K562 (cell line): ENCODE data around the gene ENTPD6. TPM values are rescaled to one million over a fixed set of nuclear protein-coding genes. Genes with fewer than 3 reads are reported as not detected.
A peak's percentile ranks its signal among the peaks of the same experiment; 100 is the strongest.

Source experiments
- ATAC-seq: fragments of 200-7000 bp; cut with Tn5 transposase; 3 replicates; pipeline ENCODE4 v1.9.1; 2020; ENCODE audit warnings: moderate library complexity
- BruUV-seq: library from RNA; stranded (reverse); fragments of 400-500 nt; replicated peaks from 2 replicates; lab custom pipeline; 2021; lab: Mats Ljungman, UMichigan
- CTCF ChIA-PET: fragments of 300-600 bp; formaldehyde crosslinking; extraction: SDS; loops from one replicate; lab custom pipeline; 2021; ENCODE audit warnings: low intra/inter-chr PET ratio; lab: Yijun Ruan, JAX
- POLR2A ChIA-PET: fragments of 300-600, 350-650 bp; sonication (Branson Sonifier 250); formaldehyde crosslinking; extraction: SDS; loops from one replicate; lab custom pipeline; 2021; ENCODE audit warnings: antibody characterized with exemption, inconsistent platforms; lab: Yijun Ruan, JAX
- DNase-seq, 4 experiments: peaks; one replicate each; pipeline versions ENCODE4 v3.0.0 to v3.0.0-alpha.2; 2011 to 2018; ENCODE audit warnings: low spot score in 3 of 4, mixed read lengths in 3 of 4; ENCODE audit errors: extremely low read depth in 1 of 4
- FAIRE-seq: peaks from 2 replicates; lab custom pipeline; 2011; peaks lifted over from hg19 to GRCh38; lab: Jason Lieb, UNC
- H2AFZ ChIP-seq: 2 replicates; pipeline ENCODE4 v1.6.0; 2011; ENCODE audit warnings: low read depth, low read length, control low read depth, inconsistent platforms
- H3K27ac ChIP-seq: fragments of 200-600 bp; 3 replicates; pipeline ENCODE4 v1.8.0; 2011; ENCODE audit warnings: low read depth, mild to moderate bottlenecking, control low read depth, inconsistent platforms, low read length, moderate library complexity, mixed read lengths; ENCODE audit errors: extremely low read depth
- H3K27me3 ChIP-seq, 2 experiments: fragments of 300-600 bp in 1 of 2; 2 replicates in 1 of 2; 3 replicates in 1 of 2; pipeline versions ENCODE4 v1.6.0 to v1.8.0; 2011; ENCODE audit warnings: inconsistent platforms in 2 of 2, low read length in 2 of 2, mild to moderate bottlenecking in 1 of 2, mixed read lengths in 1 of 2, moderate library complexity in 1 of 2; ENCODE audit not compliant: control insufficient read depth in 2 of 2, insufficient read depth in 2 of 2
- H3K36me3 ChIP-seq: fragments of 300-600 bp; 3 replicates; pipeline ENCODE4 v1.8.0; 2011; ENCODE audit warnings: mild to moderate bottlenecking, low read length, inconsistent platforms; ENCODE audit not compliant: control insufficient read depth, insufficient read depth
- H3K4me1 ChIP-seq, 2 experiments: fragments of 200-600 bp in 1 of 2; replicated peaks in 1 of 2; 2 replicates in 1 of 2; 3 replicates in 1 of 2; pipeline versions ENCODE4 v1.5.1 to v1.8.0; 2011; ENCODE audit warnings: inconsistent platforms in 2 of 2, low read length in 2 of 2, mild to moderate bottlenecking in 1 of 2, mixed read lengths in 1 of 2, moderate library complexity in 1 of 2; ENCODE audit not compliant: control insufficient read depth in 2 of 2, insufficient read depth in 2 of 2
- H3K4me2 ChIP-seq: 2 replicates; pipeline ENCODE4 v1.6.1; 2011; ENCODE audit warnings: low read length, control low read depth, inconsistent platforms, mixed read lengths; ENCODE audit not compliant: insufficient read depth
- H3K4me3 ChIP-seq: fragments of 200-600 bp; sonication (generic), shearing (Covaris generic); 2 replicates; pipeline ENCODE4 v1.5.1; 2016; ENCODE audit warnings: control low read depth, inconsistent platforms
- H3K79me2 ChIP-seq: fragments of 200-600 bp; 3 replicates; pipeline ENCODE4 v1.8.0; 2011; ENCODE audit warnings: low read length, inconsistent platforms; ENCODE audit not compliant: control insufficient read depth, insufficient read depth
- H3K9ac ChIP-seq, 2 experiments: 2 replicates each; pipeline versions ENCODE4 v1.6.0 to v1.6.1; 2011; ENCODE audit warnings: low read depth in 2 of 2, low read length in 2 of 2, control low read depth in 1 of 2, inconsistent platforms in 1 of 2, mild to moderate bottlenecking in 1 of 2, mixed read lengths in 1 of 2; ENCODE audit not compliant: insufficient read depth in 1 of 2
- H3K9me1 ChIP-seq: one replicate; pipeline ENCODE4 v1.6.0; 2011; ENCODE audit warnings: inconsistent platforms, mild to moderate bottlenecking, low read length, moderate library complexity; ENCODE audit not compliant: control insufficient read depth, insufficient read depth
- H3K9me3 ChIP-seq: replicated peaks from 2 replicates; pipeline ENCODE4 v1.5.1; 2011; ENCODE audit warnings: low read depth, low read length, inconsistent platforms; ENCODE audit not compliant: control insufficient read depth, insufficient read depth
- H4K20me1 ChIP-seq: replicated peaks from 2 replicates; pipeline ENCODE4 v1.6.1; 2011; ENCODE audit warnings: low read length, inconsistent platforms, mixed read lengths; ENCODE audit not compliant: control insufficient read depth, insufficient read depth
- ATF7 ChIP-seq: fragments of 450-650 bp; IDR thresholded peaks from 2 replicates; pipeline ENCODE4 v1.7.1; 2014; ENCODE audit warnings: mild to moderate bottlenecking, moderate library complexity
- MCM3 ChIP-seq: fragments of 450-650 bp; IDR thresholded peaks from 2 replicates; pipeline ENCODE4 v1.6.1; 2016
- PCBP2 ChIP-seq: fragments of 200-400 bp; formaldehyde crosslinking; IDR thresholded peaks from 2 replicates; pipeline ENCODE4 v1.6.1; 2018; ENCODE audit warnings: low read length, low read depth, mild to moderate bottlenecking, moderate library complexity; ENCODE audit not compliant: poor library complexity, severe bottlenecking
- ZBTB7A ChIP-seq: IDR thresholded peaks from 2 replicates; pipeline ENCODE4 v1.6.1; 2011; ENCODE audit warnings: low read depth, mild to moderate bottlenecking, low read length, moderate library complexity, borderline replicate concordance; ENCODE audit not compliant: control insufficient read depth
- ZNF121 ChIP-seq: sonication (generic); formaldehyde crosslinking; conservative IDR thresholded peaks from 2 replicates; pipeline ENCODE4 v1.8.0; 2022; ENCODE audit warnings: missing genetic modification reagents
- WGBS: fragments of 100-300 bp; shearing (Covaris generic); methylation state at CpG from one replicate; pipeline ENCODE4 v1.1.6; 2016; ENCODE audit warnings: low coverage, mixed read lengths; ENCODE audit not compliant: insufficient coverage; ENCODE audit errors: missing lambda C conversion rate; 5-methylcytosine and 5-hydroxymethylcytosine counted together
- in situ Hi-C: fragments of 300-500 bp; cut with MboI; formaldehyde crosslinking; loops from 4 replicates; pipeline ENCODE4 v1.15.0; 2018; ENCODE audit warnings: inconsistent platforms, mixed read lengths
- intact Hi-C: fragments of 100-400 bp; cut with micrococcal nuclease; formaldehyde crosslinking; loops from 2 replicates; pipeline ENCODE4 v1.14.2; 2022
- polyA plus RNA-seq, 8 experiments: library from polyadenylated mRNA; depleted of rRNA in 4 of 8; stranded (reverse) in 5 of 8; unstranded in 3 of 8; fragments of >200 nt; fragmentation: Nextera tagmentation in 2 of 8; fragmentation: Illumina TruSeq in 1 of 8; extraction: Ambion mirVana in 2 of 8; extraction: Trizol in 1 of 8; gene quantifications; 2 replicates each; pipeline versions ENCODE4 v1.2.1 to v1.2.3, GENCODE V29; 2011 to 2014; ENCODE audit warnings: inconsistent platforms in 1 of 8, missing spikeins in 1 of 8
- total RNA-seq, 7 experiments: library from RNA; depleted of rRNA in 6 of 7; stranded (reverse); fragments of >200 nt in 6 of 7; fragmentation: Illumina TruSeq in 2 of 7; extraction: Trizol in 2 of 7; gene quantifications; 2 replicates each; pipeline versions ENCODE4 v1.2.1 to v1.2.3, GENCODE V29; 2011 to 2021; ENCODE audit warnings: low replicate concordance in 1 of 7
- TF ChIP-seq, protein P1 (sequence below): fragments of 250-450 bp; sonication (Bioruptor Pico); IDR thresholded peaks from 2 replicates; pipeline ENCODE4 v1.8.0; 2022; ENCODE audit warnings: inconsistent platforms

ENTPD6 gene
- total and polyA plus RNA-seq, 9 of the 15 experiments (the other 6 are each of a cell fraction or from before 2014, with no cell fraction given): 0.82 to 36.8 (median 22.4) TPM

- Histone ChIP-seq H3K9me3 (no peaks in the 10 kb centered on the region), H2AFZ (no peak overlapping the region), H3K4me3 (no peak overlapping the region), H3K27ac (no peak overlapping the region), H3K4me2 (no peak overlapping the region), H3K27me3 (no peaks in the 10 kb centered on the region), H3K4me1 (no peaks in the 10 kb centered on the region; a peak in 2 of 5 replicates), H3K79me2 (no peaks in the 10 kb centered on the region), H3K9me1 (no peaks in the 10 kb centered on the region), H3K9ac (no peak overlapping the region; a peak in 1 of 4 replicates), H3K36me3 (peaks cover 41% of the 10 kb centered on the region; the same call in 2 of the 3 replicates), H4K20me1 (no peaks in the 10 kb centered on the region)
- in situ Hi-C loops (no loop called here), intact Hi-C loops (no loop called here)
- 89% methylated on average over 17 of the region's 21 CpGs for WGBS
- FAIRE-seq (no peak), DNase-seq (no peak), ATAC-seq (no peak)
- POLR2A ChIA-PET: interaction anchor here (0.6 kb wide), 2 partner anchors 26 to 27 kb away, joined by 3 to 4 read pairs; no protein-coding TSS in a partner anchor
- CTCF ChIA-PET: no interaction called here
- no TSS peak for BruUV-seq
- TF ChIP-seq ZBTB7A (no peak), MCM3 (no peak), PCBP2 (no peak), ZNF121 (peak; percentile 72), ATF7 (no peak)
- TF ChIP-seq, protein P1, sequence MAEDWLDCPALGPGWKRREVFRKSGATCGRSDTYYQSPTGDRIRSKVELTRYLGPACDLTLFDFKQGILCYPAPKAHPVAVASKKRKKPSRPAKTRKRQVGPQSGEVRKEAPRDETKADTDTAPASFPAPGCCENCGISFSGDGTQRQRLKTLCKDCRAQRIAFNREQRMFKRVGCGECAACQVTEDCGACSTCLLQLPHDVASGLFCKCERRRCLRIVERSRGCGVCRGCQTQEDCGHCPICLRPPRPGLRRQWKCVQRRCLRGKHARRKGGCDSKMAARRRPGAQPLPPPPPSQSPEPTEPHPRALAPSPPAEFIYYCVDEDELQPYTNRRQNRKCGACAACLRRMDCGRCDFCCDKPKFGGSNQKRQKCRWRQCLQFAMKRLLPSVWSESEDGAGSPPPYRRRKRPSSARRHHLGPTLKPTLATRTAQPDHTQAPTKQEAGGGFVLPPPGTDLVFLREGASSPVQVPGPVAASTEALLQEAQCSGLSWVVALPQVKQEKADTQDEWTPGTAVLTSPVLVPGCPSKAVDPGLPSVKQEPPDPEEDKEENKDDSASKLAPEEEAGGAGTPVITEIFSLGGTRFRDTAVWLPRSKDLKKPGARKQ (CRISPR knock-in tag): no peak
These were observed 18.3 kb downstream of the ENTPD6 start for GRCh38 chr20:25213566-25214425.
